ENCODE results near the gene ACTN4. TPM values are rescaled to one million over a fixed set of nuclear protein-coding genes. Genes with fewer than 3 reads are reported as not detected.

Gene ACTN4
- total RNA-seq, 1 donor from 2014 or later: 197 TPM

GRCh38 chr19:38739440-38740256 is 92.2 kb downstream of the ACTN4 start:
- intact Hi-C loops (cut with micrococcal nuclease): loop anchor here (5.0 to 10.0 kb wide), 3 partner anchors 93 to 195 kb away; partner anchors contain the start of gene ECH1
- H3K4me1 Mint-ChIP-seq: peaks cover 20% of the 10 kb centered on the region
- ATAC-seq (ENCODE audit: low read depth): no peak
- no peak overlapping the region for H3K27ac Mint-ChIP-seq
- no peak for DNase-seq
- H3K36me3 Mint-ChIP-seq (ENCODE audit: low read depth): no peaks in the 10 kb centered on the region
- no peaks in the 10 kb centered on the region for H3K9me3 Mint-ChIP-seq
- POLR2A ChIA-PET: interaction anchor here (0.6 to 0.7 kb wide), 5 partner anchors 29 to 1095 kb away, joined by 3 to 9 read pairs (median 6); partner anchors contain the start of gene DYRK1B
- no peak overlapping the region for H3K4me3 Mint-ChIP-seq
- no peak for TF ChIP-seq CTCF (IDR thresholded peaks at IDR 0.05)
- H3K27me3 Mint-ChIP-seq: no peaks in the 10 kb centered on the region
- CTCF ChIA-PET: no interaction called here

GRCh38 chr19:38740257-38740592 is 92.8 kb downstream of the ACTN4 start:
- Mint-ChIP-seq H3K4me3 (no peak overlapping the region), H3K9me3 (no peaks in the 10 kb centered on the region), H3K27me3 (no peaks in the 10 kb centered on the region), H3K36me3 (ENCODE audit: low read depth) (no peaks in the 10 kb centered on the region), H3K4me1 (peaks cover 14% of the 10 kb centered on the region), H3K27ac (no peak overlapping the region)
- no peak for ATAC-seq (ENCODE audit: low read depth)
- intact Hi-C loops (cut with micrococcal nuclease): no loop called here
- ChIA-PET POLR2A (interaction anchor here (0.6 to 0.7 kb wide), 2 partner anchors 242 to 1094 kb away, joined by 5 to 6 read pairs; partner anchors contain the start of gene DYRK1B), CTCF (no interaction called here)
- DNase-seq: no peak
- TF ChIP-seq CTCF (IDR thresholded peaks at IDR 0.05): no peak

- Mint-ChIP-seq H3K4me1 (peaks cover 11% of the 10 kb centered on the region), H3K4me3 (no peak overlapping the region), H3K27ac (no peak overlapping the region), H3K27me3 (no peaks in the 10 kb centered on the region), H3K9me3 (no peaks in the 10 kb centered on the region), H3K36me3 (ENCODE audit: low read depth) (no peaks in the 10 kb centered on the region)
- no peak for ATAC-seq (ENCODE audit: low read depth)
- DNase-seq: no peak
- ChIA-PET CTCF (no interaction called here), POLR2A (interaction anchor here (0.7 kb wide), 1 partner anchor 243 kb away, joined by 5 read pairs; no protein-coding TSS in a partner anchor)
- intact Hi-C loops (cut with micrococcal nuclease): no loop called here
- no peak for TF ChIP-seq CTCF (IDR thresholded peaks at IDR 0.05)
These were observed 93.5 kb downstream of the ACTN4 start for GRCh38 chr19:38740932-38741331.

GRCh38 chr19:38741670-38742069 is 94.2 kb downstream of the ACTN4 start:
- CTCF ChIA-PET: no interaction called here
- Mint-ChIP-seq H3K4me3 (no peak overlapping the region), H3K9me3 (no peaks in the 10 kb centered on the region), H3K27ac (peak overlapping the region; percentile 53), H3K4me1 (peaks cover 7% of the 10 kb centered on the region), H3K36me3 (ENCODE audit: low read depth) (no peaks in the 10 kb centered on the region), H3K27me3 (no peaks in the 10 kb centered on the region)
- intact Hi-C loops (cut with micrococcal nuclease): no loop called here
- ATAC-seq (ENCODE audit: low read depth) (no peak), DNase-seq (no peak)
- POLR2A ChIA-PET: interaction anchor here (0.6 kb wide), 1 partner anchor 112 kb away, joined by 4 read pairs; no protein-coding TSS in a partner anchor
- TF ChIP-seq CTCF (IDR thresholded peaks at IDR 0.05): no peak

- no peak for TF ChIP-seq CTCF (IDR thresholded peaks at IDR 0.05)
- intact Hi-C loops (cut with micrococcal nuclease): no loop called here
- CTCF ChIA-PET: no interaction called here
- H3K27me3 Mint-ChIP-seq: no peaks in the 10 kb centered on the region
- POLR2A ChIA-PET: interaction anchor here (0.6 to 0.9 kb wide), 4 partner anchors 8 to 107 kb away, joined by 3 to 13 read pairs (median 4); no protein-coding TSS in a partner anchor
- no peaks in the 10 kb centered on the region for H3K36me3 Mint-ChIP-seq (ENCODE audit: low read depth)
- DNase-seq: no peak
- no peak for ATAC-seq (ENCODE audit: low read depth)
- H3K4me1 Mint-ChIP-seq: peaks cover 7% of the 10 kb centered on the region
- H3K9me3 Mint-ChIP-seq: no peaks in the 10 kb centered on the region
- H3K4me3 Mint-ChIP-seq: no peak overlapping the region
- H3K27ac Mint-ChIP-seq: no peak overlapping the region
These were observed 94.8 kb downstream of the ACTN4 start for GRCh38 chr19:38742296-38742695.
